HCT116 (cell line): ENCODE results near the gene SUSD4.

Source experiments
- CEBPB ChIP-seq: IDR thresholded peaks from 2 replicates; pipeline ENCODE4 v1.6.1; 2012; ENCODE audit warnings: low read depth
- CTCF ChIP-seq, 3 experiments: fragments of 200-600 bp in 1 of 3; sonication (generic) in 1 of 3; IDR thresholded peaks in 2 of 3; conservative IDR thresholded peaks in 1 of 3; 2 replicates each; pipeline ENCODE4 v1.5.1; 2012 to 2017; ENCODE audit warnings: low read depth in 2 of 3, low read length in 2 of 3, antibody characterized with exemption in 1 of 3, borderline replicate concordance in 1 of 3, control low read depth in 1 of 3, mild to moderate bottlenecking in 1 of 3, mixed read lengths in 1 of 3, mixed run types in 1 of 3, moderate library complexity in 1 of 3; ENCODE audit not compliant: insufficient read depth in 1 of 3
- EZH2phosphoT487 ChIP-seq: fragments of 200-600 bp; IDR thresholded peaks from 2 replicates; pipeline ENCODE4 v1.6.1; 2018; ENCODE audit warnings: antibody characterized with exemption, borderline replicate concordance
- MAX ChIP-seq: IDR thresholded peaks from 2 replicates; pipeline ENCODE4 v1.6.1; 2012
- POLR2A ChIP-seq: IDR thresholded peaks from 2 replicates; pipeline ENCODE4 v1.7.0; 2011; ENCODE audit warnings: borderline replicate concordance; ENCODE audit not compliant: insufficient read depth, insufficient read length; ENCODE audit errors: extremely low read depth
- POLR2AphosphoS5 ChIP-seq: IDR thresholded peaks from 2 replicates; pipeline ENCODE4 v1.6.1; 2011; ENCODE audit warnings: mild to moderate bottlenecking, low read depth, low read length, moderate library complexity
- RAD21 ChIP-seq: IDR thresholded peaks from 2 replicates; pipeline ENCODE4 v1.6.1; 2012; ENCODE audit warnings: low read depth, mild to moderate bottlenecking
- SP1 ChIP-seq: IDR thresholded peaks from 2 replicates; pipeline ENCODE4 v1.6.1; 2012; ENCODE audit warnings: low read depth
- ZNF274 ChIP-seq: fragments of 200-500 bp; sonication (Bioruptor generic); IDR thresholded peaks from 2 replicates; pipeline ENCODE4 v1.6.1; 2014; ENCODE audit warnings: mild to moderate bottlenecking, low read depth, low read length, inconsistent platforms

DNA sequence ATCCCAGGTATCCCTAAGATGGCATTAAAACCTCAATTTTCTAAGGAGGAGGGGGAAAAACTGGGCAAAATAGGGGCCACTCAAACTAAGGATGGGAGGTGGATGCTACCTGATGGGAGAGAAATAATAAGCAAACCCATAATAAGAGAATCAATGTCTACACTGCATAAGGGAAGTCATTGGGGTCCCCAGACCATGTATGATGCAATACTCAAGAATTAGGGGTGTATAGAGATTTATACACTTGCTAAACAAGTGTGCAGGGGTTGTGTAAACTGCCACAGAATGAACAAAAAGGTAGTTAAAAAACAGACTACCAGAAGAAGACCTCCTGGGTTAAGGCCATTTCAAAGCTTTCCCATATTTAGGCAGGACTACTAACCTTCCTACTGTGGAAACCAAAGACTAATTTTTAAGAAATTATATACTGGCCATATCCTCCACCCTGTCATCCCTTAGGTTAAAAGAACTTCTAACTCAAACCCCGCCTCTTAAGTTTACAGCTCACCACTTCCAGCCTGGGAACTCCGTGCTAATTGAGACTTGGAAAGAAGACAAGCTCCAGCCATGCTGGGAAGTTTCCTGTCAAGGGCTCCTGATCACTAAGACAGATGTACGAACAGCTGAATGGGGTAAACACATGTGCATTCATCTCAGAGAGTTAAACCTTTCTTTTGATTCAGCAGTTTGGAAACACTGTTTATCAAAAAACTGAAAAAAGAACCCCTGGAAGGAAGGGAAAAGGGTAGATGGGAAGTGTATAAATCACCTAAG, 156.5 kb downstream of the SUSD4 start:
- TF ChIP-seq CTCF (IDR thresholded peaks at IDR 0.05 in 2 of 3, conservative IDR thresholded peaks at IDR 0.05 in 1 of 3; ENCODE audit: borderline replicate concordance in 1 of 3, insufficient read depth in 1 of 3, low read depth in 2 of 3, low read length in 2 of 3): no peak
- TF ChIP-seq POLR2A: no peak
- TF ChIP-seq EZH2phosphoT487: no peak
- TF ChIP-seq POLR2AphosphoS5: no peak
- TF ChIP-seq CEBPB: no peak
- no peak for TF ChIP-seq SP1
- no peak for TF ChIP-seq MAX
- TF ChIP-seq RAD21: no peak
- TF ChIP-seq ZNF274: no peak
